ENCODE measurements around the gene GGT6. TPM values are rescaled to one million over a fixed set of nuclear protein-coding genes. Genes with fewer than 3 reads are reported as not detected.

GGT6 gene
- total RNA-seq, 4 donors from 2014 or later = not detected

- no peaks in the 10 kb centered on the region for H3K27me3 ChIP-seq
- no peak overlapping the region for H3K27ac ChIP-seq (replicated peaks in 1 of 4)
- peaks cover 9 to 22% (median 19%) of the 10 kb centered on the region in 4 donors for H3K36me3 ChIP-seq
- no peak overlapping the region for H3K4me3 ChIP-seq
- intact Hi-C loops (cut with DNase I) = loop anchor here (10.0 kb wide), 1 partner anchor 132 kb away; no protein-coding TSS in a partner anchor
- H3K9me3 ChIP-seq = no peaks in the 10 kb centered on the region
- TF ChIP-seq, protein P1, sequence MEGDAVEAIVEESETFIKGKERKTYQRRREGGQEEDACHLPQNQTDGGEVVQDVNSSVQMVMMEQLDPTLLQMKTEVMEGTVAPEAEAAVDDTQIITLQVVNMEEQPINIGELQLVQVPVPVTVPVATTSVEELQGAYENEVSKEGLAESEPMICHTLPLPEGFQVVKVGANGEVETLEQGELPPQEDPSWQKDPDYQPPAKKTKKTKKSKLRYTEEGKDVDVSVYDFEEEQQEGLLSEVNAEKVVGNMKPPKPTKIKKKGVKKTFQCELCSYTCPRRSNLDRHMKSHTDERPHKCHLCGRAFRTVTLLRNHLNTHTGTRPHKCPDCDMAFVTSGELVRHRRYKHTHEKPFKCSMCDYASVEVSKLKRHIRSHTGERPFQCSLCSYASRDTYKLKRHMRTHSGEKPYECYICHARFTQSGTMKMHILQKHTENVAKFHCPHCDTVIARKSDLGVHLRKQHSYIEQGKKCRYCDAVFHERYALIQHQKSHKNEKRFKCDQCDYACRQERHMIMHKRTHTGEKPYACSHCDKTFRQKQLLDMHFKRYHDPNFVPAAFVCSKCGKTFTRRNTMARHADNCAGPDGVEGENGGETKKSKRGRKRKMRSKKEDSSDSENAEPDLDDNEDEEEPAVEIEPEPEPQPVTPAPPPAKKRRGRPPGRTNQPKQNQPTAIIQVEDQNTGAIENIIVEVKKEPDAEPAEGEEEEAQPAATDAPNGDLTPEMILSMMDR (IDR thresholded peaks at IDR 0.05) = no peak
- TF ChIP-seq EP300 (IDR thresholded peaks at IDR 0.05) = no peak
- no peak for TF ChIP-seq POLR2AphosphoS5 (IDR thresholded peaks at IDR 0.05)
- no peak for TF ChIP-seq POLR2A (IDR thresholded peaks at IDR 0.05; ENCODE audit: low read depth)
- 92% methylated on average over 4 of the region's 4 CpGs for WGBS
- no peak for DNase-seq (ENCODE audit: extremely low spot score)
- peaks cover 20 to 24% (median 23%) of the 10 kb centered on the region in 4 donors for H3K4me1 ChIP-seq
Observed at GRCh38 chr17:4556996-4557395, 3.4 kb downstream of the GGT6 start.

DNA sequence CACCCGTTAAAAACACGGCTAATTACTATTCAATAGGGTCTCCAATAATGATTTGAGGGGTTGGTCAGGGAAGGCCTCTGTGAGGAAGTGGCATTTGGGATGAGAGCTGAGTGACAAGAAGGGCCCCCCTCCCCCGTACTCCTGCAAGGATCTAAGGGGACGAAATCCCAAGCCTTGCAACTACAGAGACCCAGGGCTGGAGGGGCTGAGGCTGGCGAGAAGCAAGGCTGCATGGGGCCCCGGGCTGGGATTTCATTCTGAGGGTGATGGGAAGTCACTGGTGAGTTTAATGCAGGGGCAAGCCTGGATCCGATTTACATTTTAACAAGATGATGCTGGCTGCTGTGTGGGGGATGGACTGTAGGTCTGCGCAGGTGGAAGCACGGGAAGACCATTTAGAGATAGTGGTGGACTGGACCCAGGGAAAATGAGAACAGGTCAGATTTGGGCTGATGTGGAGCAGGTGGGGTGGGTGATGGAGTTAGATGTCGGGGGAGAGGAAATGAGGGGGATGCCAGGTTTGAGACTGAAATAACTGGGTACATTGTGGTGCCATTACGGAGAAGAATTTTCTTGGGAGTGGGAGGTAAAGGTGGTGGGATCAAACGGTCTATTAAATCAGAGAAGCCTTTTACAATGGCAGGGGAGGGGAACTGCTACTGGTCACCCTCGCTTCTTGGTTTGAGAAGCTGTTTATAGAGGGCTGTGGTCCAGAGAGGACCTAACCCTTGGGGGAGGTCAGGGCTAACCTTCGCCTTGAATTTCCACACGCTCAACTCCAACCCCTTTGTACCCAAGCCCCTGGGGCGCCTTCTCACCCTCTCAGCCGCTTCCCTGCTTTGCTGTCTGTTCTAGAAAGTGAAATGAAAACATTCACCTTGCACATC, 4.3 kb downstream of the GGT6 start:
- DNase-seq (ENCODE audit: extremely low spot score) = no peak
- H3K4me3 ChIP-seq = peak overlapping the region; percentile 67 to 91 (median 78)
- no peaks in the 10 kb centered on the region for H3K9me3 ChIP-seq
- H3K27me3 ChIP-seq = no peaks in the 10 kb centered on the region
- H3K36me3 ChIP-seq = peaks cover 15 to 31% (median 28%) of the 10 kb centered on the region in 4 donors
- 61% methylated on average over 17 of the region's 17 CpGs for WGBS
- TF ChIP-seq, protein P1 (IDR thresholded peaks at IDR 0.05) = no peak
- TF ChIP-seq POLR2AphosphoS5 (IDR thresholded peaks at IDR 0.05) (no peak), POLR2A (IDR thresholded peaks at IDR 0.05; ENCODE audit: low read depth) (no peak), EP300 (IDR thresholded peaks at IDR 0.05) (no peak)
- H3K27ac ChIP-seq (replicated peaks in 1 of 4) = peak overlapping the region; percentile 74 to 87 (median 84)
- intact Hi-C loops (cut with DNase I) = loop anchor here (10.0 kb wide), 1 partner anchor 131 kb away; no protein-coding TSS in a partner anchor
- peaks cover 20 to 24% (median 23%) of the 10 kb centered on the region in 4 donors for H3K4me1 ChIP-seq

- Histone ChIP-seq H3K36me3 (peaks cover 20 to 40% (median 37%) of the 10 kb centered on the region in 4 donors), H3K9me3 (no peaks in the 10 kb centered on the region), H3K27ac (replicated peaks in 1 of 4) (peak within 1 kb of the TSS; percentile 74 to 87 (median 84)), H3K4me1 (peaks cover 20 to 24% (median 23%) of the 10 kb centered on the region in 4 donors), H3K4me3 (peak within 1 kb of the TSS; percentile 67 to 91 (median 78)), H3K27me3 (no peaks in the 10 kb centered on the region)
- TF ChIP-seq, protein P1 (IDR thresholded peaks at IDR 0.05) = peak; percentile 20 to 49 (median 35)
- TF ChIP-seq POLR2AphosphoS5 (IDR thresholded peaks at IDR 0.05) (peak; percentile 90 to 93), EP300 (IDR thresholded peaks at IDR 0.05) (no peak), POLR2A (IDR thresholded peaks at IDR 0.05; ENCODE audit: low read depth) (no peak)
- WGBS = under 1% methylated on average over 36 of the region's 69 CpGs
- peak; percentile 99 for DNase-seq (ENCODE audit: extremely low spot score)
- intact Hi-C loops (cut with DNase I) = loop anchor here (10.0 kb wide), 1 partner anchor 130 kb away; no protein-coding TSS in a partner anchor
Observed at GRCh38 chr17:4554997-4555799, 5.2 kb downstream of the GGT6 start, which contains the start of gene MYBBP1A. Gene MYBBP1A, minus strand, starts transcription at chr17:4555384. Its CDS starts 60 bp downstream, at chr17:4555324.

DNA sequence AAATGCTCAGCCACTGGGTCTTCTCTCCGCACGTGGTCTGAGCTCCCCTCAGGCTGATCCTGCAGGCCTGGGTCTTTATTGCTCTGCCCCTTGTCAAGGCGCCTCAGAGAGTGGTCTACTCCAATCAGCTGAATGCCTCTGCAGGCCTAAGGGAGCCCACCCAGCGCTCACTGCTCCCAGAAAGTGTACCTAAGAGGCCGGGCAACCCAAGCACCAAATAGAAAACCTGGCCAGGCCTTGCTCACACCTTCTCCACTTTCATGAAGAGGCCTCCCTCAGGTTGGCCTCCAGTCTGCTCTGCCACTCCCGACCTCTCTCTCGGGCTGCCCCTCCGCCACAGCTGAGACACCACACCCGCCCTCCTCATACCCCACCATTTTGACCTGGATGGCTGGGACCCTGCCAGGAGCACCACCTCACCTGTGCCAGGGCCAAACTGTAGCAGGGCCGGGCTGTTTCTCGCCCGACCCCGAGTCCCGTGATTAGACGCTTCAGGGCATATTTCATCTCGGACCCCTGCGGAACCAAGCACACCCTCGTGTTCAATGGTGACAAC, 5.9 kb downstream of the GGT6 start:
- peak overlapping the region; percentile 74 to 87 (median 84) for H3K27ac ChIP-seq (replicated peaks in 1 of 4)
- intact Hi-C loops (cut with DNase I) = loop anchor here (10.0 kb wide), 1 partner anchor 130 kb away; no protein-coding TSS in a partner anchor
- WGBS = 22% methylated on average over 9 of the region's 18 CpGs

More for the DNA sequence above, 5.9 kb downstream of the GGT6 start:
- no peak for DNase-seq (ENCODE audit: extremely low spot score)
- Histone ChIP-seq H3K9me3 (no peaks in the 10 kb centered on the region), H3K4me1 (peaks cover 20 to 24% (median 23%) of the 10 kb centered on the region in 4 donors), H3K36me3 (peaks cover 26 to 47% (median 44%) of the 10 kb centered on the region in 4 donors), H3K4me3 (peak overlapping the region; percentile 67 to 91 (median 78)), H3K27me3 (no peaks in the 10 kb centered on the region)
- no peak for TF ChIP-seq POLR2A (IDR thresholded peaks at IDR 0.05; ENCODE audit: low read depth)
- TF ChIP-seq POLR2AphosphoS5 (IDR thresholded peaks at IDR 0.05) = no peak
- TF ChIP-seq, protein P1 (IDR thresholded peaks at IDR 0.05) = no peak
- no peak for TF ChIP-seq EP300 (IDR thresholded peaks at IDR 0.05)
